ENCODE measurements around the gene ASAP2.

The ASAP2 gene

DNA sequence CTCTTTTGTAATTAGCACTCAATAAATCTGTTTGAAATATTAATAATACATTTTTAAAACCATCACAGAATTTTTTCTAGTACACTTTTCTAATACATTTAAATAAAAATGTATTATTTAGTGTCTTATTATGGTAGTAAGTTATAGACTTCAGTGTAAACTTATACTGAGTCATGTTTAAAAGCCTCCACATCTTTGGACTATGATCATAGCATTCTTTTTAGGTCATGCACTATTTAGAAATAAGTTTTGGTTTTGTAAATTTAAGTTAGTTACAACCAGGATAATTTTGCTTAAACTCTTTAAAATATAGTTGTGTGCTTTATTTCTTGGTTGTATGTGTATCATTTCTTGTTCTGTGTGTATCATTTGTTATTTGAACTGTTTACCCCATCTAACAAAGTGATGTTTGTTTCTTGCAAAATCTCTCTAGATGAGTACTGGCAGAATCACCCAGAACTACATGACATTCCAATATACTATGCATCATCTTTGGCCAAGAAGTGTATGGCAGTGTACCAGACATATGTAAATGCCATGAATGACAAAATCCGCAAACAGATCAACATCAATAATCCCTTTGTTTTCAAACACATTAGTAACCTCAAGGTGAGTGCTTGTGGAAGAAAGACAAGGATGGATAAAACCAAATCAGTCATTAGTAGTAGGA lies 233.6 kb downstream of the ASAP2 start:
- Histone ChIP-seq H3K27me3 (ENCODE audit: low read depth, low read length) (no peaks in the 10 kb centered on the region), H3K9me3 (ENCODE audit: control insufficient read depth in 1 of 2, low read length in 2 of 2) (no peaks in the 10 kb centered on the region), H3K4me3 (ENCODE audit: low read depth in 1 of 2, low read length in 2 of 2) (no peak overlapping the region), H3K36me3 (ENCODE audit: control insufficient read depth in 1 of 2, insufficient read depth in 2 of 2, low read length in 2 of 2) (peaks cover 25 to 45% of the 10 kb centered on the region in 2 donors), H3K27ac (ENCODE audit: low read length) (no peak overlapping the region), H3K4me1 (ENCODE audit: control insufficient read depth in 1 of 2, insufficient read depth in 2 of 2, low read length in 2 of 2) (no peaks in the 10 kb centered on the region)

GRCh38 chr2:9441556-9441955 lies 234.9 kb downstream of the ASAP2 start:
- H3K27me3 ChIP-seq (ENCODE audit: low read depth, low read length), result no peaks in the 10 kb centered on the region
- no peaks in the 10 kb centered on the region for H3K9me3 ChIP-seq (ENCODE audit: control insufficient read depth in 1 of 2, low read length in 2 of 2)
- H3K27ac ChIP-seq (ENCODE audit: low read length), result no peak overlapping the region
- no peaks in the 10 kb centered on the region for H3K4me1 ChIP-seq (ENCODE audit: control insufficient read depth in 1 of 2, insufficient read depth in 2 of 2, low read length in 2 of 2)
- H3K4me3 ChIP-seq (ENCODE audit: low read depth in 1 of 2, low read length in 2 of 2), result no peak overlapping the region
- H3K36me3 ChIP-seq (ENCODE audit: control insufficient read depth in 1 of 2, insufficient read depth in 2 of 2, low read length in 2 of 2), result peaks cover 30 to 48% of the 10 kb centered on the region in 2 donors

GRCh38 chr2:9443526-9443925 lies 236.9 kb downstream of the ASAP2 start:
- Histone ChIP-seq H3K36me3 (ENCODE audit: control insufficient read depth in 1 of 2, insufficient read depth in 2 of 2, low read length in 2 of 2) (peaks cover 29 to 38% of the 10 kb centered on the region in 2 donors), H3K27ac (ENCODE audit: low read length) (no peak overlapping the region), H3K27me3 (ENCODE audit: low read depth, low read length) (no peaks in the 10 kb centered on the region), H3K9me3 (ENCODE audit: control insufficient read depth in 1 of 2, low read length in 2 of 2) (no peaks in the 10 kb centered on the region), H3K4me3 (ENCODE audit: low read depth in 1 of 2, low read length in 2 of 2) (no peak overlapping the region), H3K4me1 (ENCODE audit: control insufficient read depth in 1 of 2, insufficient read depth in 2 of 2, low read length in 2 of 2) (no peaks in the 10 kb centered on the region)

- Histone ChIP-seq H3K4me1 (ENCODE audit: control insufficient read depth in 1 of 2, insufficient read depth in 2 of 2, low read length in 2 of 2) (no peaks in the 10 kb centered on the region), H3K9me3 (ENCODE audit: control insufficient read depth in 1 of 2, low read length in 2 of 2) (no peaks in the 10 kb centered on the region), H3K4me3 (ENCODE audit: low read depth in 1 of 2, low read length in 2 of 2) (no peak overlapping the region), H3K27ac (ENCODE audit: low read length) (no peak overlapping the region), H3K36me3 (ENCODE audit: control insufficient read depth in 1 of 2, insufficient read depth in 2 of 2, low read length in 2 of 2) (peaks cover 29 to 48% of the 10 kb centered on the region in 2 donors), H3K27me3 (ENCODE audit: low read depth, low read length) (no peaks in the 10 kb centered on the region)
Measured at GRCh38 chr2:9445089-9445488, 238.5 kb downstream of the ASAP2 start.

GRCh38 chr2:9451231-9451630 lies 244.6 kb downstream of the ASAP2 start:
- Histone ChIP-seq H3K9me3 (ENCODE audit: control insufficient read depth in 1 of 2, low read length in 2 of 2) (no peaks in the 10 kb centered on the region), H3K36me3 (ENCODE audit: control insufficient read depth in 1 of 2, insufficient read depth in 2 of 2, low read length in 2 of 2) (peaks cover 9 to 42% of the 10 kb centered on the region in 2 donors), H3K4me1 (ENCODE audit: control insufficient read depth in 1 of 2, insufficient read depth in 2 of 2, low read length in 2 of 2) (no peaks in the 10 kb centered on the region), H3K27me3 (ENCODE audit: low read depth, low read length) (no peaks in the 10 kb centered on the region), H3K4me3 (ENCODE audit: low read depth in 1 of 2, low read length in 2 of 2) (no peak overlapping the region), H3K27ac (ENCODE audit: low read length) (no peak overlapping the region)
